HG03175 (cell line): ENCODE measurements around the gene CCR3.

Experiments used
- ATAC-seq: cut with Tn5 transposase; IDR thresholded peaks from one replicate; pipeline ENCODE4 v1.9.1; 2021; ENCODE audit warnings: mild to moderate bottlenecking, moderate library complexity; ENCODE audit not compliant: unreplicated experiment

Gene CCR3

DNA sequence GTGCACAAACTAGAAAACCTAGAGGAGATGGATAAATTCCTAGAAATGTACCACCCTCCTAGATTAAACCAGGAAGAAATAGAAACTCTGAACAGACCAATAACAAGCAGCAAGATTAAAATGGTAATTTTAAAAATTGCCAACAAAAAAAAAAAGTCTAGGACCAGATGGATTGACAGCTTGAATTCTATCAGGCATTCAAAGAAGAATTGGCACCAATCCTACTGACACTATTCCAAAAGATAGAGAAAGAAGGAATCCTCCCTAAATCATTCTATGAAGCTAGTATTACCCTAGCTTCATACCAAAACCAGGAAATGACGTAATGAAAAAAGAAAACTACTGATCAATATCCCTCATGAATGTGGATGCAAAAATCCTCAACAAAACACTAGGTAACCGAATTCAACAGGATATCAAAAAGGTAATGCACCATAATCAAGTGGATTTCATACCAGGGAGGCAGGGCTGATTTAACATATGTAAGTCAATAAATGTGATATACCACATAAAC lies 24.0 kb upstream of the CCR3 start:
- no peak for ATAC-seq

DNA sequence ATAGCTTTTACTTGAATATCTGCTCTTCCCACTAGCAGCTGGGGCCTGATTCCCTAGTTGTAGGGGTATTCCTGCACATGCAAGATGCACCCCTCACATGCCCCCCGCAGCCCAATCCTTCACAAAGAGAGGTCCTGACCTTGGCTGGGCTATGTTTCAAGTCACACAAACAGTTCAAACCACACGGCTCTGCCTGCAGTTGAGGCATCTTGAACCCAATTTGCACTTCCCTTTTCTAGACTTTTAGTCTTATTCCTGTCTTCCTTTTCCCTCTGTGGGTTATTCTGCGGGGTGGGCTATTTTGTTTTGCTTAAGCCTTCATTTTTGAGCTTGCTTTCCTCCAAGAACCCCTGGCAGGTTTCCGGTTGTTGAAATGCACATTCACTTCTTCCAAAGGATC lies 20.9 kb upstream of the CCR3 start:
- no peak for ATAC-seq

DNA sequence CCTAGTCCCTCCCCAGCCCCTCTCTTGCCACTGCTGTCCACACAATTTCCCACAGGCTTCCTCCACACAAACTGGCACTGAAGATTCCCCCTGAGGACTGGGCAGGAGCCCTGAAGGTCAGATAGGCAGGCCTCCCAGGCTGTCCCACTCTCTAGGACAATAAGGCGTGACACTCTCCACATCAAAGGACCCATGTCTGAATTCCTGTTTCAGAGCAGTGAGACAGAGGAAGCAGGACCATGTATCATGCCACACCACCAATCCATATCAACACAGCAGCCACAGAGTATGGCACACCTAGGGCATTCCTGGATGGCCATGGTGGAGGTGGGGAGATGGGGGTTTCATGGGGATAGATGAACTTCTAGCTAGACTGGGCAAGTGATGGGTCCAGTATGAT lies 20.3 kb upstream of the CCR3 start:
- ATAC-seq = no peak

DNA sequence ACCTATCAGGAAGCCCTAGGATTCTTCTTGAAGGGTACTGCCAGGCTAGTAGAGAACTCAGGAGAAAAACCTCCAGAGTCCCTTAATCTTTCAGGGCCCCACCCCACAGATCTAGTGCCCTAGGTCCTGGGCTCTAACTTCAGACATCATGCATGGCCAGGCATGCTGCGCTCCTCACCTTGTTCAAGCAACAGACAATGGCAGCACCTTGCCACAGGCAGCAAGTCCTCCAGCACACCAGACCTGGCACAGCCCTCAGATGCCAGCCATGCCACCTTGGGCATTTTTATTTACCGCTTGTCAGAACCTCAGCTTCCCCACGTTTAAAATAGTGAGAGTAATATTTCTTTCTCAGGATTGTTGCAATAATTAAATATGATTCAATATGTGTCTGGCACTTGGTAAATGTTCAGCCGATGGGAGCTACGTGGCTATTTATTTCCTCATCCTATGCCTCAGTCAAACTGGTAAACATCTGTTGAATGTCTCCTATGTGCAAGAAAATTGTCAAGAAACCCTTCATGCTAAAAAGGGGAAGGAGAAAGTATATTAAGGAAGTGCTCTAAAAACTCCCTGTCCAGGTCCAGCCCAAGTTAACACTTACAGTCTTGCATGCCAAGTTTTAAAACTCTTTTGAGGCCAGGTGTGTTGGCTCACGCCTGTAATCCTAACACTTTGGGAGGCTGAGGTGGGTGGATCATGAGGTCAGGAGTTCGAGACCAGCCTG lies 19.7 kb upstream of the CCR3 start:
- no peak for ATAC-seq

DNA sequence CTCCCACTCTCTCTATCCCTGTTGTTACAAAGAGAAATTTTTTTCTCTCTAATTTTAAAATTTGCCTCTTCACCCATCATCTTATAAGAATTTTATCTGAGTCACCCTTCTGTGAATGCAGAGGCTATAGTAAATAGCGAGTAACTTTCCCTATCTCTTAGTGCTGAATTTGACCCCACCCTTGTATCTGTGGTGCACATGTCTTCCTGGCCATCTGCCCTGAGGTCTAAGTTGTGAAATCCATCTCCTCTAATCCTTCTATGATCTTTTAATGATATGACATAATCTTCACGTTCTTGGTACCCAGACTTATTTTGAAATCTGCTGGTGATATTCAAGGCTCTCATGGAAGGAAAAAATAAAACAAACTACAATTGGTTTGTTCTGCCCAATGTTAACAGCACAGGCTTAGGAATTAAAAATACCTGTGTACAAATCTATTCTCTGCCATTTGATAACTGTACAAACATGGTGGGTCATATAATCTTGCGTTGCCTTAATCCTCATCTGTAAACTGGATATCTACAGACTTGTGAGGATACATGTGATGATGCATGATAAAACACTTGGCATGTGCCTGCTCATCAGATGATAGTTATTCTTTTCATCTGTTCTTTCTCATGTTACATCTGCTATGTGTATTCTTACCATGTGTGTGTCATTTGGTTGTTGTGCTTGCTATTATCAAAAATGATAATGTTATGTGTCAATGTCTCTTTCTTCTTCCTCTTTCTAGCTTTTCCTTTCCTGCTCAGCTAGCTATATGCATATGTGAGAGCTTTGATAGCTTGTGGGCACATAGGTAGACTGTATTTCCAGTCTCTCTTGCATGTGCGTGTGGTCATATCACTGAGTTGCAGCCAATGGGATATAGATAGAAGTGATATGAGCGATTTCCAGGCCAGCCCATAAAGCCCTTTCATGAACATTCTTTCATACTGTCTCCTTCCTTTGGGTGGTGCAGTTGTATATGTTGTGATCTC lies 13.7 kb upstream of the CCR3 start:
- no peak for ATAC-seq

DNA sequence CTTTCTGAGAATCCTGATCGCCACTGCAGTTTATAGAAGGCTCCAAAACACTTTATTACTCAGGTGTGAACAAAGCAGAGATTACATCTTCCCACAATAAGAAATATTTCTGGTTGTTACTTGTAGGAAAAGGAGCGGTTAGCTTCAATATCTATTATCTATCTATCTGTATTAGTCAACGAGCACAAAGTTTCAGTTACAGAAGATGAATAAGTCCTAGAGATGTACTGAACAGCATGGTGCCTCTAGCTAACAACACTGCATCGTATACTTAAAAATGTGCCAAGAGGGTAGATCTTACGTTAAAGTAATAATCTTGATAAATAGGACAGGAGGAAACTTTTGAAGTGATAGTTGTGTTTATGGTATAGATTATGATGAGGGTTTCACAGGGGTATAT lies 10.9 kb upstream of the CCR3 start:
- ATAC-seq = no peak

DNA sequence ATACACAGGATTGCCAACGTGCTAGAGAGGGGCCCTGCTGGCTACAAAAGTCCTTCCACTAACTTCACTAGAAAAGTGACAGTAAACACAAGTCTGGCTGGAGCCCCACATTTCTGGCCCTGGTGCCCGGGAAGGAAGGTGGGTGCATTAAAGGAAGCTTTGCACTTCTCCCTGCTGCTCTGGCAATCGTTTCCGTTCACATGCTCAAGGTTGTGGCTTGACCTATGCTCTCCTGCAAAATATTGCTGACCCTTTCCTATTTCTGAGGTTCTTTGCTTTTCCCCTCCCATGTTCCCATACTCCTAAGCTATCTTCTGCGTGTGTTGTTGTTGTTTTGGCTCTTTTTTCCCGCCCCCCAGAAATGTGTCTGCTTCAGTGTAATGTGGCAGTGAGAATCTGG lies 9.1 kb upstream of the CCR3 start:
- no peak for ATAC-seq

DNA sequence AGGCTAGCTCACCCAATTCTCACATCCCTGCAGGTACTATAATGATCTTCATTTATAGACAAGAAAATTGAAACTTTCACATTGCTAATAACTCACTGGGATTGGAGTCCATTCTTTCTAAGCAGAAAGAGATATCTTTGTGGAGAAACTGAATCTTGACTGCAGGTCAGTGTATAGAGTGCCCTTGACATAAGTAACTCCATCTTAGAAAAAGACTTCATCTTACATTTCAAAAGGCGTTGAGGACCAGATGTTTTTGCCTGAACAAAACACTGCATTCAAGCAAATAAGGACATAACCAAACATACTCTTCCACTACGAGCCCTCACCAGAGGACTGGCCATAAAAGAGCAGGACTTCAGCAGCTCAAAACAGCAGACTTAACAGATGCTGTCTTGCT lies 6.8 kb upstream of the CCR3 start:
- no peak for ATAC-seq

DNA sequence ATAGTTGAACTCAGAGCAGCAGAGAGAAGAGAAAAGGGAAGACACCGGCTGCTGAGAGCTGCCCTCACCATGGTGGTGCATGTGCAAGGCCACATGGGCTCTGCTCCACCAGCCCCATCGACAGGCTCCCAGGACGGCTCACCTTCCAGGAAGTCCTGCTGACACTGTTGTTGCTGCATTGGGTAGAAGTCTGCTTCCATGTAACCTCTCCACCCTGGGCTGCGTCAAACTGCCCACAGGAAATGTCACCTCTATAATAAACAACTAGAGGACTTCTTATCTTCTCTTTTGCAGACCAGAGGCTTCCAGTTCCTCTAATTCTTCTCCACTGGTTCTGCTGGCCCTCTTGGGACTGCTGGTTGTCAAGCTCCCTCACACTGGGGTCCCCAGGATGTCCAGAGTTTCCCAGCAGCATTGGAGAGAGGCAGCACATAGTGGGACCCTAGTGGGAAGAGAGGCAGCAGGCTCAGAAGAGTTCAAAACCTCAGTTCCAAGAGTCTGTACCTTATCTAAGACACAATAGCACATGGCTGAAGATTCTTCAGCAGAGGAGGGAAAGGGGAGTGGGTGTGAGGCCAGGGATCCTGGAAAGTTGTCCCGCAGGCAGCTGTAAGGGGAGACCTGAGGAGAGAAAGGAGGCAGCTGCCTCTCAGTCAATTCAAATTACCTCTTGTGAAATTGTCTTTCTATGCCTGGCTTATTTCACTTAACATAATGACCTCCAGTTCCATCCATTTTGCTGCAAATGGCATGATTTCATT lies 5.8 kb upstream of the CCR3 start:
- ATAC-seq = no peak

DNA sequence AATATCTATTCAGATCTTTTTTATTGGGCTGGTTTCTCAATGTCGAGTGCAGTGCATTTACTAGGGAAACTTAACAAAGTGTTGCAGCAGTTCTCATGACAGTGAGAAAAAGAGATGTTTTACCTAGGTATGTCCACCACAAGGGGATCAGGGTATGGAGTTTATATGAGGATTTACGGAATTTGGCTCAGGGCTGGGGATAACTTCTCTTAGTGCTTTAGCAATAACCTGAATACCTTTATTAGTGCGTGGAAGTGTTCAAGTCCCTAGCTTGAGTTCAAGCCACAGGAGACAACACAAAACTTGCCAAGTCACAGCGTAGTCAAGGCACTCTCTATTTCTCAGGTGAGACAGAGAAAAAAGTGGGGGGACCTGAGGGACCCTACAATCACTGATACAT lies 3.9 kb upstream of the CCR3 start:
- ATAC-seq = no peak

DNA sequence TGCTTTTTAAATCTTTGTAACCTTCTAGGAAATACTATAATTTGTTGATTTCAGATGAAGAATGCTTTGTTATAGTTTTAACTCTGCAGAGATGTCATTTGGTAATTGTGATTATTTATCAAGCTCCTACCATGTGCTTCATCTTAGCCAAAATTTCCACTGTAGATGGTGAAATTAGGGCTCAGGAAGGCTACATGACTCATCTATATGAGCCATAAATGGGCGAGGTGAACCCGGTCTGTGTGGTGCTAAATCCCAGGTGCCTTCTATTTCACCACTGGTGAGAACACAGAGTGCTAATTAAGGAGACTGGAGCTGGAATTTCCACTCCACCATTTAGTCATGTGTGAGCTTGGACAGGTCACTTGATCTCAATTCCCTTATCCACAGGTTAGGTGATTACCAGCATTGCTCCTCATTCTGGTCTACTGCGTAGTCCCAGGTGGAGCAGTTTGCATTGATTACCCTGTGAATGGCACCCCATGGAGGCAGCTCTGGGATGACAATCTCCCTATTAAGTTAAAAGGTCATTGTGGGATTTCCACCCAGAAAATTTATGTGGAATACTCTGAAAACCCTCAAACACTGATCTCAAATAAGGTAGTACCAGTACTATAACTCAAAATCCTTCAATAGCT lies 2.8 kb upstream of the CCR3 start:
- no peak for ATAC-seq

DNA sequence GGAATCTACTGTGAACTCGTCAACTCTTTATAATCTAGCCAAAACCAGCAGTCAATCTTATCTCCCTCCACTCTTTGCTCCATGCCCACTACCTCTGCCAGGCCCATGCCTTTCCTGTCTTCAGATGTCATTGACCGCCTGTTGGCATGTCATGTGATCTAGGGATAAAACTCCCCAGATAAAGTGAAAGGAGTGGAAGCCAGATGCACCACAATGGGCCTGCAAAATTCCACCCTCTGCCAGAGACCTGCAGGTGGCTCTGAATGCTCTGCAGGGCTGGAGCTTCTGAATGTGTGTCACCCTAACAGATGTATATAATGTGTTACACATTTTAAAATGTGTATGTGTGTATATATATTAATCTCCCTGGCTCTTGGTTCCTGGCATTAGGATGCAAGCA lies 2.3 kb upstream of the CCR3 start:
- no peak for ATAC-seq

DNA sequence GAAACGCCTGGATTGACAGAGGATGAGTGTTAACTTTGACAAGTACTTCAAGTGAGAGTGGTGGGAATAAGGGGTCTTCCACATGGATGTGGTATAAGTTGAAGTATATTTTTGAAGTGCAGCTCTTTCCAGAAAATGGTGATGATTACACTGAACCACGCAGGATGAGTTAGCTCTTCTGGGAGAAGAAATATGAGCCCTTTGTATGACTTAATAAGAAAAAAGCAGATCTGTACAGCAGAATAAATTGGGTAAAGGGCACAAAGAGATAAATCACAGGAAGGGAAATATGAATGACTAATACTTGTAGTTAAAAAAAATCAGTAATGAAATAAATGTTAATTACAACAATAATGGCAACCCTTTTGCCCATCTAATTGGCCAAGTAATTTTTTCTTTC lies 1.3 kb downstream of the CCR3 start:
- no peak for ATAC-seq

DNA sequence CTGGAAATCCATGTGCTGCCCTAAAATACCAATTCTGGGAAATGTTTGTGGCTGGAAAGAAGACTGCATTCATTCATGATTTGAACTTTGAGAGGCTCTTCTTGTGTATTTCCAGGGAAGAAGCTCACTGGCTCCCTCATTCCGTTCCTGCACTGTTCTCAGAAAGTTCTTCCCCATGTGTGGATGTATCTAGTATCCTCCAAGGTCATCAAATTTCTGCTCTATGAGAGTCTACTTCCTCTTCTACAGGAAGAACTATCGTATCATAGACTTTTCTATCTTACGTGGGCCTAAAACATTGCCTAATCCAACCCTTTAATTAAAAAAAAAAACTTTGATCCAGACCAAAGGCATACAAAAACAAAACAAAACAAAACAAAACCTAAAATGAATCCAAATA lies 2.9 kb downstream of the CCR3 start:
- ATAC-seq = no peak

DNA sequence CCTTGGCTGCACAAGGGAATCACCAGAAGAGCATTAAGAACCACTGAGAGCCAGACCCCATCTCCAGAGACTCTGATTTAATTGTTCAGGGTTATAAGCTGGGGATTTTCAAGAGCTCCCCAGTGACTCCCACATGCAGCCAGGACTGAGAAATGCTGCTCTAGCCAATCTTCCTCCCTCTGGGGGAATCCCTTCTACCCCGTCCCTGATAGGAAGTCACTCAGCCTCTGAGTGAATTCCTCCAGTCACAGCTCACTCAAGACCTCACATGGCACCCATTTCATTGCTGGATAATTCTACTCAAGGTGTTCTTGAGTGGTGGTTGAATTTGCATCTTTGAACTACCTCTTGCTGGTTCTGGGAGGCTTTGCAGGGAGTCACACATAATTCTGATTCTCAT lies 10.7 kb downstream of the CCR3 start:
- no peak for ATAC-seq

DNA sequence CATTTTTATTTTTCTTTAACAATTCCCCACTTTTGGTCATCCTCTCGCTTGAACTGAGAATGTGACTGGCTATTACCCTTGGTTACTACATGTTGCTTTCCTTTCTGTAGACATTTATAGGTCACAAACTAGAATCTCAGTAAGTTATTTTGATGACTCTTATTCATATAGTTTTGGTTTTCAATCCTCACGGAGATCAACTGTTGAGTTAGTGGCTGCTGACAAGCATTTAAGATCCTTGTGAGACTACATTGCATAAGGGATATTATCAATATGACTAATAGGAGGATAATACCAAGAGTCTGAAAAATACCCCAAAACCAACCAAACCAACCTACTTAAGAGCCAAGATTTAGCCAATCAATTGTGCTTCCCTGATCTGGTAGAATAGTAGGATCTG lies 16.3 kb downstream of the CCR3 start:
- ATAC-seq = no peak

DNA sequence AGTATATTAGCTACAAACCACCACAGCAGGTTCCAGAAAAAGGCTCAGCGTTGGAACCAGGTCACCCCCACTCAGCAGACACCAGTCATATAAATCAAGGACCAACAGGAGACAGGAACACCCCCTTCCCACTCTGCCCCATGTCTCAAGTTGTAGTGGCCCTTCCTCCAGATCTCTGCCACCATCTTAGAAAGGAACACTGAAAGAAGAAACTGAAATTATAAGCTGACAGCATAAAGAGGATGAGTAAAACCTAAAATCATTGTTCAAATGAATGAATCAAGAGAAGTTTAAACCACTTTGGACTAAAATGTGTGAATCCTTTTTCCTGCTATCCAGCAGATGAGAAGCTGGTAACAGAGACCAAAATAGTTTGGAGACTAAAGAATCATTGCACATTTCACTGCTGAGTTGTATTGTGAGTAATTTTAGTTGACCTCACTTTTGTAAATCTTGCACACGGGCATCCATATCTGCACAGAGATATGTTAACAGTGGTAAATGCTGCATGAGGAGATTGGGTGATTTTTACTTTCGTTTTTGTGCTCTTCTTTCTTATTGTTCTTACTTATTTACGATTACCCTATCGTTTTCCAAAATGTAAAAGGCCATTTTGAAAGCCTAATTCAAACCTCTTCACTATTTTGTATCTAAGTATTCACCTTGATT lies 19.8 kb downstream of the CCR3 start:
- ATAC-seq = no peak

DNA sequence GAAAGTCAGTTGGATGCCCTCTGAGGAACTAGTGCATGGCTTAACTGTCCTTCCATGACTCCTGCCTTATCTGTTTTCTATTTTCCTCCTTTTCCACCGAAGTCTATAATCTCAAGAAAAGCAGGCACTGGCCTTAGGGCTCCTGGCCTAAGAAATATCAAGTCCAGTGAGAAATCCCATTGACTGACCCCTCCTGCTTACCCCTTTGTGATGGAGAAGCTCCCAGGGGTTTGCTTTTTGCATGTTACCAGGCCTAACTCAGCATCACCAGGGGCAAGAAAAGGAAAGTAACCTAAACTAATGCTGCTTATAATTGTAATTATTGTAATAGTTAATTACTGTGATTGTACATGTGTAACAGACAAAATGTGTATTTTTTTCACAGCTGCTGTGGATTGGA lies 21.7 kb downstream of the CCR3 start:
- ATAC-seq = no peak

DNA sequence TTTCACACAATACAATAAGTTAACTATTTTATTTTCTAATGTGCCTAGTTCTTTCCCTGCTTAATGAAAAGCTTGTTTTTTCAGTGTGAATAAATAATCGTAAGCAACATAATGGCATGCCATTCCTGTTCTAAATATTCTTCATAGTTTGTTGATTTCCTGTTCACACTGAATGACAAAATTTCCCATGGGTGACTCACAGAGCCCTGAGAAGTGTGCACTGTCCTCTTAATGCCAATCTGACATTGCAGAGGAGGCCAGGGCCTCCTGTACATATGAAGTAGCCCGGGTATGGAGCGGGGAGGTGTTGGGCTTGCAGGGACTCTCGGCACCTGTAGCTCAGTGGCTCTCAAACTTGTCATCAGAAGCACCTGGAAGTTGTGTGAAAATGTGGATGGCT lies 24.3 kb downstream of the CCR3 start:
- no peak for ATAC-seq

DNA sequence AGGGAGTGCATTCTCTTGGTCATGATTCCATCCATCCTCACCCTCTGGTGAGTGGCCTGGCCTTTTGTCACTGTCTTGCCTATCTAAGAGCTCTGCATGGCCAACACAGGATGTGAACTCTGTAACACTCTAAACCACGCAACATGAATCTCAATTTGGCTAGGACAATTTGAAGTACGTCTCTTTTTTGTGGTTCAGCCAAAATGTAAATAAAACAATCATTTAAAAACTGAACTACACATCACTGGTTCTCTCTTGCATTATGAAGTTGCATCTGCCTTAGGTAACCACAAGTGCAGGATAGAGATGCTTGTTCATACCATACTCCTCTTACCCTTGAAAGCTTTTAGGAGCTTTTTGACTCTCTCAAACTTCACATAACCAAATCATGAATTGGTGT lies 27.3 kb downstream of the CCR3 start:
- no peak for ATAC-seq
